ENCODE data around the gene TRMT44. TPM values are rescaled to one million over a fixed set of nuclear protein-coding genes. Genes with fewer than 3 reads are reported as not detected.

The TRMT44 gene
- total and polyA plus RNA-seq, 2 of the 13 experiments (the other 11 are each of a cell fraction or from before 2014, with no cell fraction given): 5.8 to 8.6 TPM

DNA sequence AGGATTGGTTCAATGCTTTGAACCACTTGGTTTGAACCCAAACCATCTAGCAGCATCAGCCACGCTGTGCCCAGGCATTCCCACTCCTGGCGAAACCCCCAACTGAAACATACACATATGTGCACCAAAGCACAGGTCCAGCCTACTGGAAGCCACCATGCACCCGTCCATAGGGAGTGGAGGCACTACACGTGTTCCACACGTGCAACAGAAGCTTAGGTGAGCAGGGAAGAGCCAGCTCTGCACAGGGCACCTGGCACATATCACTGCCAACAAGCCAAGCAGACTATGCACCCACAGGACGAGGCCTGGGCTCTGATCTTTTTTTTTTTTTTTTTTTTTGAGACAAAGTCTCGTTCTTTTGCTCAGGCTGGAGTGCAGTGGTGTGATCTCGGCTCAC, 73.4 kb downstream of the TRMT44 start:
- H3K4me1 ChIP-seq (ENCODE audit: insufficient read depth, low read length): no peaks in the 10 kb centered on the region
- WGBS (ENCODE audit: low lambda C conversion rate): 3% methylated on average over 5 of the region's 8 CpGs
- H3K4me2 ChIP-seq (ENCODE audit: low read depth, low read length): no peak overlapping the region
- no peaks in the 10 kb centered on the region for H4K20me1 ChIP-seq (ENCODE audit: insufficient read depth, low read length)
- intact Hi-C loops (cut with micrococcal nuclease; ENCODE audit: unreplicated experiment) (no loop called here), in situ Hi-C loops (cut with HindIII; ENCODE audit: extremely low pct_ligation_motif_present, low pct_unique_long_range_greater_than_20kb) (no loop called here)
- no TSS peak for BruUV-seq (replicated peaks)
- no peaks in the 10 kb centered on the region for H3K79me2 ChIP-seq (ENCODE audit: insufficient read depth, low read length)
- no peak overlapping the region for H3K4me3 ChIP-seq (replicated peaks in 1 of 3; ENCODE audit: insufficient read depth in 1 of 3, low read depth in 2 of 3, low read length in 3 of 3)
- no peak overlapping the region for H3K9ac ChIP-seq (ENCODE audit: insufficient read depth, low read depth, low read length)
- POLR2A ChIA-PET: no interaction called here
- no peak overlapping the region for H2AFZ ChIP-seq (ENCODE audit: low read length)
- H3K27ac ChIP-seq (ENCODE audit: extremely low read length, insufficient read depth, low read length): no peak overlapping the region
- CTCF ChIA-PET (ENCODE audit: low intra/inter-chr PET ratio, low total read pairs): no interaction called here
- TF ChIP-seq ZNF713 (CRISPR knock-in tag; IDR thresholded peaks at IDR 0.05): no peak
- TF ChIP-seq, protein P1, sequence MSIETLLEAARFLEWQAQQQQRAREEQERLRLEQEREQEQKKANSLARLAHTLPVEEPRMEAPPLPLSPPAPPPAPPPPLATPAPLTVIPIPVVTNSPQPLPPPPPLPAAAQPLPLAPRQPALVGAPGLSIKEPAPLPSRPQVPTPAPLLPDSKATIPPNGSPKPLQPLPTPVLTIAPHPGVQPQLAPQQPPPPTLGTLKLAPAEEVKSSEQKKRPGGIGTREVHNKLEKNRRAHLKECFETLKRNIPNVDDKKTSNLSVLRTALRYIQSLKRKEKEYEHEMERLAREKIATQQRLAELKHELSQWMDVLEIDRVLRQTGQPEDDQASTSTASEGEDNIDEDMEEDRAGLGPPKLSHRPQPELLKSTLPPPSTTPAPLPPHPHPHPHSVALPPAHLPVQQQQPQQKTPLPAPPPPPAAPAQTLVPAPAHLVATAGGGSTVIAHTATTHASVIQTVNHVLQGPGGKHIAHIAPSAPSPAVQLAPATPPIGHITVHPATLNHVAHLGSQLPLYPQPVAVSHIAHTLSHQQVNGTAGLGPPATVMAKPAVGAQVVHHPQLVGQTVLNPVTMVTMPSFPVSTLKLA (IDR thresholded peaks at IDR 0.05): peak; percentile 92
- peaks cover 3 to 12% of the 10 kb centered on the region in 2 experiments; a peak in 1 of 5 replicates for H3K27me3 ChIP-seq (ENCODE audit: control insufficient read depth in 1 of 2, insufficient read depth in 2 of 2, low read length in 2 of 2)
- H3K36me3 ChIP-seq (replicated peaks in 1 of 2; ENCODE audit: control insufficient read depth in 1 of 2, insufficient read depth in 2 of 2, low read length in 2 of 2): no peaks in the 10 kb centered on the region
- H3K9me3 ChIP-seq (ENCODE audit: low read length): no peaks in the 10 kb centered on the region
- no peak for FAIRE-seq
- no peak for DNase-seq (ENCODE audit: low spot score)
- ATAC-seq: no peak

DNA sequence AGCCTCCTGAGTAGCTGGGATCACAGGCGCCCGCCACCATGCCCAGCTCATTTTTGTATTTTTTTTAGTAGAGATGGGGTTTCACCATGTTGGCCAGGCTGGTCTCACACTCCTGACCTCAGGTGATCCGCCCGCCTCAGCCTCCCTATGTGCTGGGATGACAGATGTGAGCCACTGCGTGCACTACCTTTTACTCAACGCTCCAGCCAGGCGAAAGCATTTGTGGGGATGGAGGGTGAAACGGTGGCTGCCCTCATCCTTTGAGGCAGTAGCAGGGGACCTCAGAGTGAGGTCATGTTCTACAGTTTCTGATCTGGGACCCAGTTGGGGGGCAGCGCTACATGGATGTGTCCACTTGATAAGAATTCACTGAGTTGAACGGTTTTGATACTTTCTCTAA, 73.8 kb downstream of the TRMT44 start:
- POLR2A ChIA-PET: no interaction called here
- no TSS peak for BruUV-seq (replicated peaks)
- no peak for TF ChIP-seq ZNF256 (CRISPR knock-in tag; conservative IDR thresholded peaks at IDR 0.05)
- TF ChIP-seq, protein P2, sequence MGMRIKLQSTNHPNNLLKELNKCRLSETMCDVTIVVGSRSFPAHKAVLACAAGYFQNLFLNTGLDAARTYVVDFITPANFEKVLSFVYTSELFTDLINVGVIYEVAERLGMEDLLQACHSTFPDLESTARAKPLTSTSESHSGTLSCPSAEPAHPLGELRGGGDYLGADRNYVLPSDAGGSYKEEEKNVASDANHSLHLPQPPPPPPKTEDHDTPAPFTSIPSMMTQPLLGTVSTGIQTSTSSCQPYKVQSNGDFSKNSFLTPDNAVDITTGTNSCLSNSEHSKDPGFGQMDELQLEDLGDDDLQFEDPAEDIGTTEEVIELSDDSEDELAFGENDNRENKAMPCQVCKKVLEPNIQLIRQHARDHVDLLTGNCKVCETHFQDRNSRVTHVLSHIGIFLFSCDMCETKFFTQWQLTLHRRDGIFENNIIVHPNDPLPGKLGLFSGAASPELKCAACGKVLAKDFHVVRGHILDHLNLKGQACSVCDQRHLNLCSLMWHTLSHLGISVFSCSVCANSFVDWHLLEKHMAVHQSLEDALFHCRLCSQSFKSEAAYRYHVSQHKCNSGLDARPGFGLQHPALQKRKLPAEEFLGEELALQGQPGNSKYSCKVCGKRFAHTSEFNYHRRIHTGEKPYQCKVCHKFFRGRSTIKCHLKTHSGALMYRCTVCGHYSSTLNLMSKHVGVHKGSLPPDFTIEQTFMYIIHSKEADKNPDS (CRISPR knock-in tag; IDR thresholded peaks at IDR 0.05): no peak

More for the DNA sequence above, 73.8 kb downstream of the TRMT44 start:
- CTCF ChIA-PET (ENCODE audit: low intra/inter-chr PET ratio, low total read pairs): no interaction called here
- in situ Hi-C loops (cut with HindIII; ENCODE audit: extremely low pct_ligation_motif_present, low pct_unique_long_range_greater_than_20kb): no loop called here
- Histone ChIP-seq H3K4me1 (ENCODE audit: insufficient read depth, low read length) (no peaks in the 10 kb centered on the region), H3K9ac (ENCODE audit: insufficient read depth, low read depth, low read length) (no peak overlapping the region), H3K4me2 (ENCODE audit: low read depth, low read length) (no peak overlapping the region), H3K4me3 (replicated peaks in 1 of 3; ENCODE audit: insufficient read depth in 1 of 3, low read depth in 2 of 3, low read length in 3 of 3) (no peak overlapping the region), H3K79me2 (ENCODE audit: insufficient read depth, low read length) (no peaks in the 10 kb centered on the region), H3K9me3 (ENCODE audit: low read length) (no peaks in the 10 kb centered on the region), H4K20me1 (ENCODE audit: insufficient read depth, low read length) (no peaks in the 10 kb centered on the region), H3K36me3 (replicated peaks in 1 of 2; ENCODE audit: control insufficient read depth in 1 of 2, insufficient read depth in 2 of 2, low read length in 2 of 2) (no peaks in the 10 kb centered on the region), H2AFZ (ENCODE audit: low read length) (no peak overlapping the region), H3K27ac (ENCODE audit: extremely low read length, insufficient read depth, low read length) (no peak overlapping the region), H3K27me3 (ENCODE audit: control insufficient read depth in 1 of 2, insufficient read depth in 2 of 2, low read length in 2 of 2) (peaks cover 3 to 14% of the 10 kb centered on the region in 2 experiments; a peak in 2 of 5 replicates)
- FAIRE-seq: no peak
- DNase-seq (ENCODE audit: low spot score): no peak
- no peak for ATAC-seq
- intact Hi-C loops (cut with micrococcal nuclease; ENCODE audit: unreplicated experiment): no loop called here
- WGBS (ENCODE audit: low lambda C conversion rate): 30% methylated on average over 10 of the region's 10 CpGs
